ENCODE measurements around the gene C12orf43.

DNA sequence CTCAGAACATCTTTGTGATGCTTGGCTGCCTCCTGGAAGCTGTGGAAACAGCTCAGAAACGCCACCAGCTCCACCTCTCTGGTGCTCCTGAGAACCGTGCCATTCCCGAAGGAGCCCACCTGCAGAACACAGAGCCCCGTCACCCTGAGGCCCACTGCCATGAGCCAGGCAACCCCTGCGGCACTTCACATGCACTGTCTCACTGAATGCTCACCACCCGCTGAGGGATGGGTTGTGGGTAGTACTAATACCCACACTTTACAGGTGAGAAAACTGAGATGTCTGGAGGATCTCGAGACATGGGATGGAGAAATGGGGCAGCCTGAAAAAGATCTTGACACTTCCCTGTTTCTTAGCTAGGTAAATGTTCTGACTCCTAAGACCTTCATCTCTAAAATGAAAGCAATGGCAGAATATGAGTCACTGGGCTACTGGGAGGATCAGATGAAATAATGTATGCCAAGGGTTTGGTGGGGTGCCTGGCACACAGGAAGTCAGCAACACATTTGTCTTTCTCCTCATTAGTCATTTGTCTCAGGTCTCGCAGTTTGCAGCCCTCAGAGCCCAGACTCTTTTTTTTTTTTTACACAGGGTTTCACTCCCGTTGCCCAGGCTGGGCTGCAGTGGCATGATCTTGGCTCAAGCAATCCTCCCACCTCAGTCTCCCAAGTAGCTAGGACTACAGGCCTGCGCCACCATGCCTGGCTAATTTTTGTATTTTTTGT lies 17.5 kb upstream of the C12orf43 start:
- no peak for TF ChIP-seq POLR2A (IDR thresholded peaks at IDR 0.05)
- no peak for TF ChIP-seq CTCF (IDR thresholded peaks at IDR 0.05)
